IMR-90 (cell line): ENCODE data around the gene AXDND1. TPM values are rescaled to one million over a fixed set of nuclear protein-coding genes. Genes with fewer than 3 reads are reported as not detected.
"Not testable (repeated sequence)": the region's sequence is repeated elsewhere in the genome, so short reads cannot be mapped to it uniquely, and the experiment has no call there.

Experiments
- ATAC-seq: fragments of 200-7000 bp; cut with Tn5 transposase; 2 replicates; pipeline ENCODE4 v1.9.1; 2020; ENCODE audit warnings: low read depth, mild to moderate bottlenecking, moderate library complexity
- BruUV-seq: library from RNA; stranded (reverse); fragments of 400-500 nt; replicated peaks from 2 replicates; lab custom pipeline; 2021; lab: Mats Ljungman, UMichigan
- CTCF ChIA-PET: fragments of 300-600 bp; formaldehyde crosslinking; extraction: SDS; loops from one replicate; lab custom pipeline; 2021; ENCODE audit warnings: antibody characterized with exemption; lab: Yijun Ruan, JAX
- POLR2A ChIA-PET: fragments of 300-600 bp; sonication (Branson Sonifier 250); formaldehyde crosslinking; loops from one replicate; lab custom pipeline; 2022; ENCODE audit warnings: antibody characterized with exemption; ENCODE audit not compliant: unreplicated experiment; lab: Charles Lee
- DNase-seq: peaks from one replicate; pipeline ENCODE4 v3.0.0; 2013
- H2AFZ ChIP-seq: replicated peaks from 2 replicates; pipeline ENCODE3; 2013; ENCODE audit warnings: low read length, mild to moderate bottlenecking; ENCODE audit not compliant: poor library complexity
- H2AK5ac ChIP-seq: 2 replicates; pipeline ENCODE4 v1.6.1; 2013; ENCODE audit warnings: low read depth, low read length, inconsistent platforms
- H2AK9ac ChIP-seq: replicated peaks from 2 replicates; pipeline ENCODE3; 2013; ENCODE audit warnings: mild to moderate bottlenecking, low read depth, low read length, moderate library complexity; ENCODE audit not compliant: poor library complexity
- H2BK120ac ChIP-seq: 2 replicates; pipeline ENCODE4 v1.6.1; 2013; ENCODE audit warnings: low read depth, low read length, inconsistent platforms
- H2BK15ac ChIP-seq: 3 replicates; pipeline ENCODE4 v1.6.1; 2013; ENCODE audit warnings: low read depth, low read length, inconsistent platforms
- H2BK20ac ChIP-seq: 2 replicates; pipeline ENCODE4 v1.6.1; 2013; ENCODE audit warnings: low read depth, mild to moderate bottlenecking, inconsistent platforms, low read length, moderate library complexity
- H2BK5ac ChIP-seq: 2 replicates; pipeline ENCODE4 v1.6.1; 2013; ENCODE audit warnings: mild to moderate bottlenecking, low read depth, low read length, inconsistent platforms; ENCODE audit not compliant: poor library complexity, severe bottlenecking
- H3K14ac ChIP-seq: replicated peaks from 2 replicates; pipeline ENCODE4 v1.6.1; 2013; ENCODE audit warnings: low read depth, low read length, inconsistent platforms
- H3K18ac ChIP-seq: 2 replicates; pipeline ENCODE4 v1.6.1; 2013; ENCODE audit warnings: low read depth, low read length, control low read depth
- H3K23ac ChIP-seq: 2 replicates; pipeline ENCODE4 v1.6.1; 2013; ENCODE audit warnings: low read depth, low read length, inconsistent platforms
- H3K27ac ChIP-seq: 2 replicates; pipeline ENCODE4 v1.5.1; 2013; ENCODE audit warnings: mild to moderate bottlenecking, control low read depth, low read length; ENCODE audit not compliant: insufficient read depth
- H3K27me3 ChIP-seq: 2 replicates; pipeline ENCODE4 v1.6.1; 2013; ENCODE audit warnings: low read length; ENCODE audit not compliant: control insufficient read depth, insufficient read depth
- H3K36me3 ChIP-seq: 2 replicates; pipeline ENCODE4 v1.6.1; 2013; ENCODE audit warnings: low read length, mixed read lengths; ENCODE audit not compliant: control insufficient read depth, insufficient read depth
- H3K4ac ChIP-seq: 2 replicates; pipeline ENCODE4 v1.6.1; 2013; ENCODE audit warnings: low read depth, low read length, inconsistent platforms
- H3K4me1 ChIP-seq: 2 replicates; pipeline ENCODE4 v1.6.1; 2013; ENCODE audit warnings: low read length, mixed read lengths; ENCODE audit not compliant: control insufficient read depth, insufficient read depth
- H3K4me2 ChIP-seq: 2 replicates; pipeline ENCODE4 v1.6.1; 2013; ENCODE audit warnings: low read depth, mild to moderate bottlenecking, control low read depth, low read length, moderate library complexity
- H3K4me3 ChIP-seq: 2 replicates; pipeline ENCODE4 v1.5.1; 2013; ENCODE audit warnings: low read depth, mild to moderate bottlenecking, control low read depth, low read length, moderate library complexity; ENCODE audit not compliant: insufficient read depth
- H3K56ac ChIP-seq: 2 replicates; pipeline ENCODE4 v1.6.1; 2013; ENCODE audit warnings: low read length, inconsistent platforms; ENCODE audit not compliant: insufficient read depth; ENCODE audit errors: extremely low read depth
- H3K79me1 ChIP-seq, 2 experiments: 2 replicates each; pipeline ENCODE4 v1.6.1; 2013; ENCODE audit warnings: low read length in 2 of 2, inconsistent platforms in 1 of 2, low read depth in 1 of 2
- H3K9ac ChIP-seq: 2 replicates; pipeline ENCODE4 v1.6.1; 2013; ENCODE audit warnings: low read depth, low read length, control low read depth
- H3K9me1 ChIP-seq: 2 replicates; pipeline ENCODE4 v1.6.1; 2013; ENCODE audit warnings: low read length, inconsistent platforms; ENCODE audit not compliant: insufficient read depth
- H3K9me3 ChIP-seq: 2 replicates; pipeline ENCODE4 v1.6.1; 2013; ENCODE audit warnings: low read length; ENCODE audit not compliant: control insufficient read depth, insufficient read depth
- H4K20me1 ChIP-seq: 2 replicates; pipeline ENCODE4 v1.6.1; 2013; ENCODE audit warnings: low read length, inconsistent platforms; ENCODE audit not compliant: insufficient read depth
- H4K5ac ChIP-seq: 2 replicates; pipeline ENCODE4 v1.6.1; 2013; ENCODE audit warnings: mild to moderate bottlenecking, low read depth, low read length, control low read depth
- H4K8ac ChIP-seq, 2 experiments: 2 replicates each; pipeline ENCODE4 v1.6.1; 2013; ENCODE audit warnings: low read depth in 2 of 2, low read length in 2 of 2, control low read depth in 1 of 2, inconsistent platforms in 1 of 2
- H4K91ac ChIP-seq: 2 replicates; pipeline ENCODE4 v1.6.1; 2013; ENCODE audit warnings: low read depth, low read length, inconsistent platforms; ENCODE audit not compliant: insufficient read depth
- WGBS, 2 experiments: methylation state at CpG; one replicate each; pipeline versions ENCODE4 v1.1.5 to v1.1.7; 2013; ENCODE audit warnings: missing lambda C conversion rate in 2 of 2; ENCODE audit not compliant: insufficient read length in 1 of 2; ENCODE audit errors: extremely low coverage in 2 of 2; 5-methylcytosine and 5-hydroxymethylcytosine counted together
- dilution Hi-C: fragments of 300-500 bp; cut with HindIII; formaldehyde crosslinking; loops from one replicate; pipeline ENCODE4 v1.14.3; 2018; ENCODE audit warnings: low sequenced_read_pairs; ENCODE audit not compliant: unreplicated experiment
- in situ Hi-C: fragments of 300-500 bp; cut with MboI; formaldehyde crosslinking; loops from 3 replicates; pipeline ENCODE4 v1.14.3; 2019; ENCODE audit warnings: low sequenced_read_pairs, inconsistent platforms, mixed read lengths
- intact Hi-C: fragments of 100-400 bp; cut with micrococcal nuclease; formaldehyde crosslinking; loops from 2 replicates; pipeline ENCODE4 v1.10.0; 2022
- polyA plus RNA-seq, 3 experiments: library from polyadenylated mRNA; depleted of rRNA; stranded (reverse); fragments of >200 nt; gene quantifications; 2 replicates each; pipeline ENCODE4 v1.2.3, GENCODE V29; 2012; ENCODE audit warnings: low replicate concordance in 1 of 3
- total RNA-seq: library from RNA; depleted of rRNA; stranded (reverse); fragments of >200 nt; gene quantifications from 2 replicates; pipeline ENCODE4 v1.2.3, GENCODE V29; 2012

Gene AXDND1
- total and polyA plus RNA-seq, 2 of the 4 experiments (the other 2 are of a cell fraction): not detected

DNA sequence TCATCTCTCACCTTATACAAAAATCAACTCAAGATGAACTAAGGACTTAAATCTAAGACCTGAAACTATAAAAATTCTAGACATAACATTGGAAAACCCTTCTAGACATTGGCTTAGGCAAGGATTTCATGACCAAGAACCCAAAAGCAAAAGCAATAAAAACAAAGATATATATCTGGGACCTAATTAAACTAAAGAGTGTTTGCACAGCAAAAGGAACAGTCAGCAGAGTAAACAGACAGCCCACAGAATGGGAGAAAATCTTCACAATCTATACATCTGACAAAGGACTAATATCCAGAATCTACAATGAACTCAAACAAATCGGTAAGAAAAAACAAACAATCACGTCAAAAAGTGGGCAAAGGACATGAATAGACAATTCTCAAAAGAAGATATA is 33.6 kb downstream of the AXDND1 start:
- H3K4me1 ChIP-seq, H3K56ac ChIP-seq, ATAC-seq, intact Hi-C loops, dilution Hi-C loops, in situ Hi-C loops, DNase-seq, H3K79me1 ChIP-seq, CTCF ChIA-PET, H3K36me3 ChIP-seq, H4K91ac ChIP-seq, H3K9me1 ChIP-seq, POLR2A ChIA-PET, H4K5ac ChIP-seq, H3K23ac ChIP-seq, H3K27me3 ChIP-seq, H3K14ac ChIP-seq, H2AFZ ChIP-seq, H2BK15ac ChIP-seq, H3K27ac ChIP-seq, H2BK5ac ChIP-seq, H2AK5ac ChIP-seq, H4K20me1 ChIP-seq, H4K8ac ChIP-seq, H3K4me3 ChIP-seq, H3K9me3 ChIP-seq, H2AK9ac ChIP-seq, H2BK120ac ChIP-seq, H3K9ac ChIP-seq, H2BK20ac ChIP-seq, H3K4ac ChIP-seq, BruUV-seq, H3K18ac ChIP-seq, H3K4me2 ChIP-seq: not testable (repeated sequence)
- WGBS, 2 experiments: no CpG with 5 or more reads among the region's 2 CpGs

DNA sequence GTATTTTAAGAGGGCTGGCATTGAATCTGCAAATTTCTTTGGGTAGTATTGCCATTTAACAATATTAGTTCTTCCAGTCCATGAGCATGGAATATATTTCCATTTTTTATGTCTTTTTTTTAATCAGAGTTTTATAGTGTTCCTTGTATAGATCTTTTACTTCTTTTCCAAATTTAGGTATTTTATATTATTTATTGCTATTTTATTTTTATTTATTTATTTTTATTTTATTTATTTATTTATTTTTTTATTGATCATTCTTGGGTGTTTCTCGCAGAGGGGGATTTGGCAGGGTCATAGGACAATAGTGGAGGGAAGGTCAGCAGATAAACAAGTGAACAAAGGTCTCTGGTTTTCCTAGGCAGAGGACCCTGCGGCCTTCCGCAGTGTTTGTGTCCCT is 52.0 kb downstream of the AXDND1 start:
- H4K8ac ChIP-seq, H4K91ac ChIP-seq, POLR2A ChIA-PET, dilution Hi-C loops, H3K79me1 ChIP-seq, ATAC-seq, H3K56ac ChIP-seq, BruUV-seq, H2BK120ac ChIP-seq, H3K4me3 ChIP-seq, H3K23ac ChIP-seq, H4K20me1 ChIP-seq, DNase-seq, H2AK9ac ChIP-seq, H2BK15ac ChIP-seq, intact Hi-C loops, H3K9me1 ChIP-seq, H3K27ac ChIP-seq, H3K27me3 ChIP-seq, H2BK20ac ChIP-seq, H3K9ac ChIP-seq, H3K18ac ChIP-seq, H3K36me3 ChIP-seq, H2AFZ ChIP-seq, H4K5ac ChIP-seq, H2AK5ac ChIP-seq, H3K14ac ChIP-seq, H3K9me3 ChIP-seq, H3K4me1 ChIP-seq, in situ Hi-C loops, H3K4ac ChIP-seq, H3K4me2 ChIP-seq, H2BK5ac ChIP-seq, CTCF ChIA-PET: not testable (repeated sequence)
- WGBS, 2 experiments: no CpG with 5 or more reads among the region's 3 CpGs
